Progenitor cell of endocrine pancreas (in vitro differentiated cells): ENCODE data around the gene PRDM10. TPM values are rescaled to one million over a fixed set of nuclear protein-coding genes. Genes with fewer than 3 reads are reported as not detected.

Source experiments
- DNase-seq: peaks from one replicate; pipeline ENCODE4 v3.0.0; 2021; ENCODE audit warnings: low spot score; ENCODE audit not compliant: unreplicated experiment
- H3K27ac Mint-ChIP-seq: 2 replicates; pipeline ENCODE4 v1.8.0; 2021; ENCODE audit warnings: mild to moderate bottlenecking, moderate library complexity, mixed read lengths
- H3K27me3 Mint-ChIP-seq: 2 replicates; pipeline ENCODE4 v1.8.0; 2021; ENCODE audit warnings: mixed read lengths
- H3K36me3 Mint-ChIP-seq: 2 replicates; pipeline ENCODE4 v1.8.0; 2022; ENCODE audit warnings: mixed read lengths; ENCODE audit not compliant: insufficient read depth
- H3K4me1 Mint-ChIP-seq: 2 replicates; pipeline ENCODE4 v1.8.0; 2021; ENCODE audit warnings: low read depth, mixed read lengths
- H3K4me3 Mint-ChIP-seq: 2 replicates; pipeline ENCODE4 v1.8.0; 2021; ENCODE audit warnings: low read depth, mild to moderate bottlenecking, moderate library complexity, mixed read lengths
- H3K9me3 Mint-ChIP-seq: 2 replicates; pipeline ENCODE4 v1.8.0; 2021; ENCODE audit warnings: low read depth, mixed read lengths
- total RNA-seq: library from RNA; stranded (reverse); gene quantifications from 2 replicates; pipeline ENCODE4 v1.2.1, GENCODE V29; 2021
- TF ChIP-seq, protein P1 (sequence below): fragments of 200-600 bp; sonication (generic); IDR thresholded peaks from one replicate; pipeline ENCODE4 v1.5.0; 2021; ENCODE audit warnings: antibody characterized with exemption, mild to moderate bottlenecking; ENCODE audit not compliant: unreplicated experiment

Gene PRDM10
- total RNA-seq, 1 donor from 2014 or later: 23.4 TPM

DNA sequence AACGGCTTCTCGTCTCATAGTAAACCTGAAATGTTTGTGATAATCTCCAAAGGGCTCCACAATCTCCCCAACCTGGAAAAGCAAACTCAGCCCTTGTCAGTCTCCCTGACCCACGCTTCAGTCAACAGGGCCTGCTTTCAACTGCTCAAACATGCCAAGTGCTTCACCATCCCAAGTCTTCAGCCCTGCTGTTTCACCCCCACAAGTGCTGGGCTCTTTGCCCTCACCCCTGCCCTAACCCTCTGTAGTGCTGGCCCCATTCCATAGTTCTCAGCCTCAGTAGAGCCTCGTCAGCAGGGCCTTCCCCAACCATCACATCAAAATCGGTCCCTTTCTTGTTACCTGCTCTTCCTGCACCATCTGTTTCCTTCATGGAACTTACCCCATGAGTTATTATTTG, 63.9 kb downstream of the PRDM10 start:
- H3K4me1 Mint-ChIP-seq: peaks cover 15% of the 10 kb centered on the region
- TF ChIP-seq, protein P1, sequence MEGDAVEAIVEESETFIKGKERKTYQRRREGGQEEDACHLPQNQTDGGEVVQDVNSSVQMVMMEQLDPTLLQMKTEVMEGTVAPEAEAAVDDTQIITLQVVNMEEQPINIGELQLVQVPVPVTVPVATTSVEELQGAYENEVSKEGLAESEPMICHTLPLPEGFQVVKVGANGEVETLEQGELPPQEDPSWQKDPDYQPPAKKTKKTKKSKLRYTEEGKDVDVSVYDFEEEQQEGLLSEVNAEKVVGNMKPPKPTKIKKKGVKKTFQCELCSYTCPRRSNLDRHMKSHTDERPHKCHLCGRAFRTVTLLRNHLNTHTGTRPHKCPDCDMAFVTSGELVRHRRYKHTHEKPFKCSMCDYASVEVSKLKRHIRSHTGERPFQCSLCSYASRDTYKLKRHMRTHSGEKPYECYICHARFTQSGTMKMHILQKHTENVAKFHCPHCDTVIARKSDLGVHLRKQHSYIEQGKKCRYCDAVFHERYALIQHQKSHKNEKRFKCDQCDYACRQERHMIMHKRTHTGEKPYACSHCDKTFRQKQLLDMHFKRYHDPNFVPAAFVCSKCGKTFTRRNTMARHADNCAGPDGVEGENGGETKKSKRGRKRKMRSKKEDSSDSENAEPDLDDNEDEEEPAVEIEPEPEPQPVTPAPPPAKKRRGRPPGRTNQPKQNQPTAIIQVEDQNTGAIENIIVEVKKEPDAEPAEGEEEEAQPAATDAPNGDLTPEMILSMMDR: no peak
- no peaks in the 10 kb centered on the region for H3K27me3 Mint-ChIP-seq
- peaks cover 12% of the 10 kb centered on the region for H3K36me3 Mint-ChIP-seq
- H3K27ac Mint-ChIP-seq: no peak overlapping the region
- DNase-seq: no peak
- H3K4me3 Mint-ChIP-seq: no peak overlapping the region
- no peaks in the 10 kb centered on the region for H3K9me3 Mint-ChIP-seq

DNA sequence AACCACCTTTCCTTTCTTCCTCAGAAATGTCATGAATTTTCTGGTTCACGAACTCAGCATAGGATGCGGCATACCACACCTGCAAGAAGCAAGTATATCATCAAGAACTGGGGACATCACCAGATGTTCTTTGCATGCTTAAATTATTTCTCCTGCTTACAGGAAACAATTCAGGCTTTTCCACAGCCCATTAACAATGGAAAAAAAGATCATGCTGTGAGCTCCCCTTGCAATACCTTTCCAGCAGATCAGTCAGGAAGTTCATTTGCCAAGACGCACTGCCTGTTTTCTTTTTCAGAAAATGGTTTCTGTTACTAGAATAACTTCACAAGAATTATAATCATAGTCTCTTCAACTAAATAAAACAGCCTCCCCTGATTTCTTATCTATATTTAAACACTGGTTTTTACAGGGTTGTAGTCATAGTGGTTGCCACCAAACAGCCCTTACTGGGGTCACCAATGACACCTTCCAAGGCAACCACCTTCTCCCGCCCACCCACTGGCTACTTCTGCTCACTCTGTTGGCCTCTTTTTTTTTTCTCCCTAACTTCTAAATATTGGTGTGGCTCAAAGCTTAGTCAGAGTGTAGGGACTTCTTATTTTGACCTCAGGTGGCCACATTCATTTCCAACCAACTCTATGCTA, 64.9 kb downstream of the PRDM10 start:
- Mint-ChIP-seq H3K27me3 (no peaks in the 10 kb centered on the region), H3K27ac (no peak overlapping the region), H3K36me3 (peaks cover 9% of the 10 kb centered on the region), H3K9me3 (no peaks in the 10 kb centered on the region), H3K4me1 (peaks cover 9% of the 10 kb centered on the region), H3K4me3 (no peak overlapping the region)
- DNase-seq: no peak
- TF ChIP-seq, protein P1: no peak

DNA sequence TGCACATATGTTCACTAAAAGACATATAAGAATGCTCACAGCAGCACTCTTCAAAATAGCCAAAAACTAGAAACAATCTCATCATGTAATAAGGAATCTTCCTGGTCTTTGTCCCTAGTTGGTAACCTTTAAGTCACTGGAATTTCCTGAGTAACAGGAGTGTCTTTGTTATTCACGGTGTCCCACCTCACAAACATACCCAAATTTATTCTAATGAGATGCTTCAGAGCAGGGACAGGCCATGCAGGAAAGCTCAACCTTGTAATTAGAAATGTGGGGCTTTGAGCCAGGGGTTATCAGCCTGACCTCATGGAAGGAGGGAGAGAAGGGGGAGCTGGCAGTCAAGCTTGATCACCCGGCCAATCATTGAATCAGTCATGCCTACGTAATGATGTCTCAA, 66.9 kb downstream of the PRDM10 start:
- no peak for DNase-seq
- Mint-ChIP-seq H3K4me3 (no peak overlapping the region), H3K36me3 (peaks cover 16% of the 10 kb centered on the region), H3K9me3 (no peaks in the 10 kb centered on the region), H3K27ac (no peak overlapping the region), H3K27me3 (no peaks in the 10 kb centered on the region), H3K4me1 (peaks cover 5% of the 10 kb centered on the region)
- TF ChIP-seq, protein P1: no peak

DNA sequence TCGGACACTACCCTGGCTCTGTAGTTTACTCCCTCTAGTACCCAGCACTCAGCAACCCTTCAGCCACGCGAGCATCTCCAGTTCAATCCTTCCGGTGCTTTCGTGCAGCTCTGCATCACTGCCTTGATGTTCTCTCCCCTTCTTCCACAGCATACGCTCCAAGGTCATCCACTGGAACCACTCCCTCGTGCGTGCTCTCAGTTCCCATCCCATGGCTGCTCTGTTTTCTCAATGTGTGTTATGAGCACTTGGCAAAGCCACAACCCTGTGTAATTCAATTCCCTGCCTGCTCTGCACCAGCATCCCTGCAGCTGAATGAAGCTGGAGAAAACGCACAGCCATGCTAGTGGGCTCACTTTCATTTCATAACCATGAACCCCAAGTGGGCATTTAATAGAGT, 68.7 kb downstream of the PRDM10 start:
- Mint-ChIP-seq H3K27me3 (no peaks in the 10 kb centered on the region), H3K27ac (no peak overlapping the region), H3K36me3 (peaks cover 17% of the 10 kb centered on the region)

DNA sequence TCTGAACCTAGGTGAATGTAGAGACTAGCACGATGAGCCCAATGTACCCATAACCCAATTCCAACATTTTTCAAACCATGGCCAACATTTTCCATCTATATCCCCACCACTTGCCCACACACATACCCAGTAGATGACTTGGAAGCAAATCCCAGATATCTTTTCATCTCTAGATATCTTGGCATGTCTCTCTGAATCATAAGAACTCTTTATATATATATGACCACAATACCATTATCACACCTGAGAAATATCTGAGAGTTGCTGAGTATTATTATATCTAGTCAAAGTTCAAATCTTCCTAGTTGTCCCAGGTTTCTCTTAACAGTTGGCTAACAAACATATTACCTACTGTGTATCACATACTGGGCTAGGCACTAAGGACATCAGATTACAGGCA, 69.4 kb downstream of the PRDM10 start:
- no peak overlapping the region for H3K27ac Mint-ChIP-seq
- H3K4me3 Mint-ChIP-seq: no peak overlapping the region
- DNase-seq: no peak
- peaks cover 2% of the 10 kb centered on the region for H3K4me1 Mint-ChIP-seq
- peaks cover 17% of the 10 kb centered on the region for H3K36me3 Mint-ChIP-seq
- TF ChIP-seq, protein P1: no peak
- H3K27me3 Mint-ChIP-seq: no peaks in the 10 kb centered on the region
- H3K9me3 Mint-ChIP-seq: no peaks in the 10 kb centered on the region

More for the DNA sequence above, 68.7 kb downstream of the PRDM10 start:
- Mint-ChIP-seq H3K4me3 (no peak overlapping the region), H3K4me1 (peaks cover 4% of the 10 kb centered on the region), H3K9me3 (no peaks in the 10 kb centered on the region)
- TF ChIP-seq, protein P1: no peak
- no peak for DNase-seq
